GM19438 (cell line): ENCODE results near the gene LAX1.
"Not testable (repeated sequence)": the region's sequence is repeated elsewhere in the genome, so short reads cannot be mapped to it uniquely, and the experiment has no call there.

Source experiments
- ATAC-seq: cut with Tn5 transposase; IDR thresholded peaks from one replicate; pipeline ENCODE4 v1.9.1; 2021; ENCODE audit warnings: low read depth; ENCODE audit not compliant: unreplicated experiment

Gene LAX1

DNA sequence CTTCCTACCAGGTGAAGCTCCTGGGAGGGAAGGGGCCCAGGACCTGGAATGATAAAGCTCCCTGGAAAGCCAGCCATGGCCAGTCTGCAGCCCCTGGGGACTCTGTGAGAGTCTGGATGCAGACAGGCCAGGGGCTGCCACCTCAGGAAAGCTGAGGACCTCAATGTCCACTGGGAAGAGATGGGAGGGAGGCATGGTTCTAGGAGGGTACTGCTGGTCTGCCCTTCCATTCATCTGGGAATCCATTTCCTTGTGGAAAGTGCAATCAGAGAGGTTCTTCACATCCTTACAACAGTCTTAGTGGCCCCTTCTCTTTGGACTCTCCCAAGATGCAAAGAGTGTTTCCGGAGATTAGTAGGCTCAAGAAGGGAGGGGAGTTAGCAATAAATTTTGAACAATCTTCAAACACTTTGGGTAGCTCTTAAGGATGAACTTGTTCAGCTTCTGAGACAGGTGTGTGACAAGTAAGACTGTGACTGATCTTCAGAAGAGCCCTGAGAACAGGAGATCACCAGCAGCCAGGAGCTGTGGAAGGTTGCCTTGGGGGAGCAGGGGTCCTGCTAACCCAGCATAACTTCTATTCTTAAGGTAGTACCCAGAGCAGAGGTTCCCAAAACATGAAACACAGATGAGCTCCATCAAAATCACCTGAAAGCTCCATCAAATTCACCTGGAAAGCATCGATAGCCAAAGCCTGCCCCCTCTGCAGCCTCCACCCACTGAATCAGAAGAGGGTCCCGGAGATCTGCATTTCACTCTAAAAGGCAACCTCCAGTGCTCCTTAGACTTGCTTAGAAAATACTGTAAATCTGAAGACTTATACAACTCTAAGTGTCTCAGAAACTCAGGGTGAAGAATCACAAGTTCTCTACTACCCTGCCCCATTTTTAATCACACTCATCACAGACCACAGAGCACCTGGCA, 616 bp upstream of the LAX1 start:
- no peak for ATAC-seq

DNA sequence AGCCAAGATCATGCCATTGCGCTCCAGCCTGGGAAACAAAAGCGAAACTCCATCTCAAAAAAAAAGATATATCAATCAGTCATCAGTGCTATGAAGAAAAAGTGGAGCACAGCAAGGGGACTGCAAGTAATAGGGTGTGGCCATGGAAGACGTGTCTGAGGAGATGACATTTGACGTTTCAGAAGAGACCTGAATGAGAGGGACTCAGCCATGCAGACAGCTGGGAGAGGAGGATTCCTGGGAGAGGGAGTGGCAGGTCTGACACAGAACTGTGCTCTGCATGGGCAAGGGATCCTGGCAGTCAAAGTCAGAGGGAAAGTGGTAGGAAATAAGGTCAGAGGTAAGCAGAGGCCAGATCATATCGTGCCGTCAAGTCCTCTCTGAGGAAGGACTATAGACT, 3.3 kb downstream of the LAX1 start:
- no peak for ATAC-seq

DNA sequence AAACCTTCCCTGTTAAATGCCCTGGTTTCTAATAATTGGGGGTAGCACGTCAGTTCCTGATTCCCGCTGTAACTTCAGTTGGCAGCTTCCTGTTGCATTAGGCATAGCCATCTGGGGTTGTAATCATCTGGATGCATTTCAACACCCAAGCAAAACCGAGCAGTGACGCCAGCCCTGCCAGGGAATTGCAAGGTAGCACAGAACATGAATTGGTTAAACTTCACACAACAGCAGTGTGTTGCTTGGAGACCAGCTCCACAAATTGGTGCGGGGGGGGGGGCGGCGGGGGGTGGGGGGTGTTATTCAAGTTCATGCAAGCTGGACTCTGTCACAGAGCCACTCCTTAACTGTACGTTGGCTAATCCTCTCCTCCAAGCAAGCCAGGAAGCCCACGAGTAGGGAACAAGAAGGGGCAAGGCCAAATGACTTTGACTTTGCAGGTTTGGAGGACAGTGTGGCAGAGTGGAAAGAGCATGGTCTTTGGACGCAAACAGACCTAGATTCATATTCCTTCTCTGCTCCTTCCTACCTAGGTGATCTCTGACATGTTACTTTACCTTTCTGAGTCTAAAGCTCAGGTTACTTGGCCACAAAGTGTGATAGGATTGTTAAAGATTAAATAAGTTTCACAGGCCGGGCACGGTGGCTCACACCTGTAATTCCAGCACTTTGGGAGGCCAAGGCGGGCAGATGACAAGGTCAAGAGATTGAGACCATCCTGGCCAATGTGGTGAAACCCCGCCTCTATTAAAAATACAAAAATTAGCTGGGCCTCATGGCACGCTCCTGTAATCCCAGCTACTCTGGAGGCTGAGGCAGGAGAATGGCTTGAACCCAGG, 4.7 kb downstream of the LAX1 start:
- ATAC-seq: no peak

DNA sequence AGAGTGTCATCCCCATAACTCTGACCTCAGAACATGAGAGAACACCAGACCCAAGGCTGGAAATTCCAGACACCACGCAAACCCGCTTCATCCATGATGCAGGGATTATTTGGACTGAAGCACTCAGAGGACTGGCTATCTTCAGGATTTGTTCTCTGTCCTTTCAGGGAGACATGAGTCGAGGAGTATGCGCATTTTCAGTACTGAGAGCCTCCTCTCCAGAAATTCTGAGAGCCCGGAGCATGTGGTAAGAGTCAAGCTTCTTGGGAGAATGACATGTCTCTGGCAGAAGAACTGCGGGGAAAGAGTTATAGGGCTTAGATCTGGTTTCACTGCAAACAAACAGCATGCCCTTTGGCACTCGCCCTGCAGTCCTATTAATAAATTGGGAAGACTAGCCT, 6.9 kb downstream of the LAX1 start:
- ATAC-seq: no peak

- no peak for ATAC-seq
Measured at GRCh38 chr1:203772836-203773235, 7.9 kb downstream of the LAX1 start.

DNA sequence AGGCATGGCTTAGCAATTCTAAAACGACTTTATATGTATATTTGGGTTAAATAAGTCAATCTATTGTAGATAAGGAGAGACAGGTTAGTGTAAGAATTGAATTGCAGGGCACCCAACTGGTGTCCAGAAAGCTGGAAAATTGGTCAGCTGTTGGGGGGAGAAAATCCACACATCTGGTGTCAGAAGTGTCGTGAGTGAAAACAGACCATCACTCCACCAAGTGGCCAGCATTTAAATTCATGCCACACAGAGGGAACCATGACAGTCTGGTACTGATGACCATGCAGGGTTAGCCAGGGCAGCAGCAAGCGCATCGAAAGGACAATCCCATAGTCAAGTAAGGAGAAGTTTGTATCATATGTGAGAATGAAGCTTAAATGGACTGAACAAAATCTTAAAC, 11.7 kb downstream of the LAX1 start:
- ATAC-seq: no peak

DNA sequence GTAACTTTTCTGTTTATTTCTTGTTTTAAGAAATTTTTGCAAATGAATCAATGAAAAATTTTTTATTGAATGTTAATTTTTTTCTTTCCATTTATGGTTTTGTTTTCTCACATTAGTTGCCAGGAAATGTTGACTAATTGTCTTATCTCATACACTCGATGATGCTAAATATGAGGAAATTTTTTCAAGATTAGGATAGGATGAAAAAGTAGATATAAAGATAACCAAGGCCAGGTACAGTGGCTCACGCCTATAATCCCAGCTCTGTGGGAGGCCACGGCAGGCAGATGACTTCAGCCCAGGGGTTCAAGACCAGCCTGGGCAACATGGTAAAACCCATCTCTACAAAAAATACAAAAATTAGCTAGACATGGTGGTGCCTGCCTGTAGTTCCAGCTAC, 12.6 kb downstream of the LAX1 start:
- no peak for ATAC-seq

DNA sequence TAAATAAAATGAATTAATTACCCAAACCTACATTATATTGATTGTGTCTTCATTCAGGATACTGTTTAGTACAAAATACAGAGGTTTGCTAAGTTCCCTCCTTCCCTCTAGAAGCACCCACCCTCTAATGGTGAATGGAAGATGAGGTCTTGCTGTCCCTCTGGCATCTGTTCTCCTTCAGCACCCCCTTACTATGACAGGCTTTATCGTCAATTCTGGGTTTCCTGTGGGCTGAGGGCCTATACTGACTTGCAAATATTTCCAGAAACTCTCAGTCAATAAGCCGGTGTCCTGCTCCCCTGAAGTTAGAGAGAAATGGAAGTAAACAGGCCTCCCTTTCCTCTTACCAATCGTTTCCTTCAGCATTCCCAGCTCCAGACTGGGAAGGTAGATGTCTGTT, 13.2 kb downstream of the LAX1 start:
- ATAC-seq: no peak

- no peak for ATAC-seq
Measured at GRCh38 chr1:203778789-203779188, 13.8 kb downstream of the LAX1 start.

- no peak for ATAC-seq
Measured at GRCh38 chr1:203781962-203782361, 17.0 kb downstream of the LAX1 start.

GRCh38 chr1:203789966-203790365, 25.0 kb downstream of the LAX1 start:
- ATAC-seq: no peak

- no peak for ATAC-seq
Measured at GRCh38 chr1:203791498-203791897, 26.5 kb downstream of the LAX1 start.

DNA sequence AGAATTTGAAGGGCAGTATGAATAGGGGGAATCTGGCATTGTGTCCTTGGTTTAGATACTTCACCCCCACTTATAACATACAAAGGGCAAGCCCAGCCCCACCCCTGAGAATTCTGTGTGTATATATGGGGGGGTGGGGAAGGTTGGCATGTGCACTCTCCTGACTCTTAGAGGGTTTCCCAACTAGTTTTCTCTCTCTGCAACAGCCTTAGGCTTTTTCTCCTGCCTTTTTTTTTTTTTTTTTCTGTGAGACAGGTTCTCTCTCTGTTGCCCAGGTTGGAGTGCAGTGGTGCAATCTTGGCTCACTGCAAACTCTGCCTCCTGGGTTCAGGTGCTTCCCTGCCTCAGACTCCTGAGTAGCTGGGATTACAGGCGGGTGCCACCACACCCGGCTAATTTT, 27.5 kb downstream of the LAX1 start:
- no peak for ATAC-seq

DNA sequence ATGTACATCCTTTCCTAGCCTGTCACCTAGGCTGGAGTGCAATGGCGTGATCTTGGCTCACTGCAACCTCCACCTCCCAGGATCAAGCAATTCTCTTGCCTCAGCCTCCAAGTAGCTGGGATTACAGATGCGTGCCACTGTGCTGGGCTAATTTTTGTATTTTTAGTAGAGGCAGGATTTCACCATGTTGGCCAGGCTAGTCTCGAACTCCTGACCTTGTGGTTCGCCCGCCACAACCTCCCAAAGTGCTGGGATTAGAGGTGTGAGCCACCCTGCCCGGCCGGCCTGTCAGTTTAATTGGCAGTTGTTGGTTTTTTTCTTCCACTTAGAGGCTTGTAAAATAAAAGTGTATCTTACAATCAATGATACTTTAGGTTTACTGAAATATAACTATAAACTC, 28.6 kb downstream of the LAX1 start:
- not testable (repeated sequence) for ATAC-seq

- no peak for ATAC-seq
Measured at GRCh38 chr1:203794764-203795440, 29.9 kb downstream of the LAX1 start.

GRCh38 chr1:203795441-203796235, 30.7 kb downstream of the LAX1 start, which contains the start of the genes ZBED6 and ZC3H11A:
Gene ZBED6, plus strand, starts transcription at chr1:203795623. Its CDS starts 1,900 bp downstream, at chr1:203797523.
Gene ZC3H11A, plus strand, starts transcription at chr1:203795623. Its CDS starts 21,448 bp downstream, at chr1:203817071.
- peak; percentile 97 for ATAC-seq

DNA sequence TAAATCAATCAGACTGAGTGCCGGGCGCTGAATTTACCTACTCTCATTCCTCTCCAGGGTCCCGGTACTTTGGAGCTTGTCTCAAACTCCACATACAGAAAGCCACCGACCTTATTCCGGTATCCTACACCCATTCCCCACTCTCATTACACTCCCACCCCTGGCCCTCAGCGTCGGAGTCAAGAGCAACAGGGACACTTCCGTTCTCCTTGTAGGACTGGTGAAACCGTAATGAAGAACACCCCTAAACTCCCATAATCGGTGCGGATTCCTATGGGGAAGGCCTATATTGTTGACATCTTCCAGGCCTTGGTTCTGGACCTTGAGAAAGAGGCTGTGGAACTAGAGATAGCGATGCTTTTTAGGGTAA, 31.2 kb downstream of the LAX1 start:
- ATAC-seq: peak; percentile 29

DNA sequence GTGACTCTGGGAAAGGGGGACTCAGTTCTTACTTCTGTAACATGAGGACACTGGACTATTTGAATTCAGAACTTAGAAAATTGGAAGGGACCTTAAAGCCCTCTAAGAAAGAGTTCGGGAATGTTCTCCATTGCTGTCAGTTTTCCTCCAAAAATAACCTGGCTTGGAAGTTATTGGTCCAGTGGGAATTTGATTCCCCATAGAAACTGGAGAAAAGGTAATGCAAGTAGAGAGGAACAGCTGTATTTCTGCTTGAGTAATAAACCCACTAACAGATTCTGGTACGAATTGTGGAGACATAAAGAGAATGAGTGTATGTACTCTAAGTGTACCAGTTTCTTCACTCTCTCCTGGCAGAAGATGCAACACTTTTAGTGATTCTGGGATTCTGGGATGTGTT, 32.2 kb downstream of the LAX1 start:
- ATAC-seq: no peak

DNA sequence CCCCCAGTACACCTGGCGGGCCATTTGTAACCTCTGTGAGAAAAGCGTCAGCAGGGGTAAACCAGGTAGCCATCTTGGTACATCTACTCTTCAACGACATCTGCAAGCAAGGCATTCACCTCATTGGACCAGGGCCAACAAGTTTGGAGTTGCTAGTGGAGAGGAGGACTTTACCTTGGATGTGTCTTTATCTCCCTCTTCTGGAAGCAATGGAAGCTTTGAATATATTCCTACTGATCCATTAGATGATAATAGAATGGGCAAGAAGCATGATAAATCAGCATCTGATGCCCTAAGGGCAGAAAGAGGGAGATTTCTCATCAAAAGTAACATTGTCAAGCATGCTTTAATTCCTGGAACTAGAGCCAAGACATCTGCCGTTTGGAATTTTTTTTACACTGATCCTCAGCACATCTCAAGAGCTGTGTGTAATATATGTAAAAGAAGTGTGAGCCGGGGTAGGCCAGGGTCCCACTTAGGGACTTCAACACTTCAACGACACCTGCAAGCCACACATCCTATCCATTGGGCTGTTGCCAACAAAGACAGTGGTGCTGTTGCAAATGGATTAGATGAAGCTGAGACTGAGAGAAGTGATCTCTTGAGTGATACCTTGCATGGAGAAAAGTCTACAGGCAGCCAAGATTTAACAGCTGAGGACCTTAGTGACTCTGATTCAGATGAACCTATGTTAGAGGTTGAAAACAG, 33.1 kb downstream of the LAX1 start:
- no peak for ATAC-seq

DNA sequence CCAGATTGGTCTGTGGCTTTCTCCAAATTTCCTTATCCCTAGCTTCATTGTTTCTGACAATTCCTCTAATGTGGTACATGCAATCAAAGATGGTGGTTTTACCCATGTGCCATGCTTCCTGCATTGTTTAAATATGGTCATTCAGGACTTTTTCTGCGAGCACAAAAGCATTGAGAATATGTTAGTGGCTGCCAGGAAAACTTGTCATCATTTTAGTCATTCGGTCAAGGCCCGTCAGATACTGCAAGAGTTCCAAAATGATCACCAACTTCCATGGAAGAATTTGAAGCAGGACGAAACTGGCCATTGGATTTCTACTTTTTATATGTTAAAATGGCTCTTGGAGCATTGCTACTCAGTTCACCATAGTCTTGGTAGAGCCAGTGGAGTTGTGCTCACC, 34.2 kb downstream of the LAX1 start:
- no peak for ATAC-seq
